GM12878 (cell line): ENCODE measurements around the gene TMEM175. TPM values are rescaled to one million over a fixed set of nuclear protein-coding genes. Genes with fewer than 3 reads are reported as not detected.
A peak's percentile ranks its signal among the peaks of the same experiment; 100 is the strongest.

Source experiments
- ASH2L ChIP-seq: fragments of 300-600, 200-600 bp; sonication (generic); IDR thresholded peaks from 2 replicates; pipeline ENCODE4 v1.6.1; 2017; ENCODE audit warnings: low read depth, mild to moderate bottlenecking, borderline replicate concordance
- BACH1 ChIP-seq: fragments of 450-650 bp; IDR thresholded peaks from 2 replicates; pipeline ENCODE4 v1.6.1; 2017; ENCODE audit warnings: mild to moderate bottlenecking, borderline replicate concordance
- CBFB ChIP-seq: IDR thresholded peaks from 2 replicates; pipeline ENCODE4 v1.6.1; 2016; ENCODE audit warnings: antibody characterized with exemption, low read depth
- CBX3 ChIP-seq: fragments of 200-600 bp; sonication (generic); IDR thresholded peaks from 2 replicates; pipeline ENCODE4 v1.6.1; 2016; ENCODE audit warnings: low read depth, borderline replicate concordance
- CHD1 ChIP-seq: IDR thresholded peaks from 2 replicates; pipeline ENCODE4 v1.6.1; 2012; ENCODE audit warnings: low read depth, low read length, improper control_type of control experiment
- CUX1 ChIP-seq: IDR thresholded peaks from 2 replicates; pipeline ENCODE4 v1.6.1; 2012; ENCODE audit warnings: improper control_type of control experiment, low read depth, low read length; ENCODE audit not compliant: insufficient replicate concordance
- EED ChIP-seq: sonication (generic); IDR thresholded peaks from 2 replicates; pipeline ENCODE4 v1.6.1; 2016; ENCODE audit warnings: antibody characterized with exemption, low read depth
- ESRRA ChIP-seq: IDR thresholded peaks from 2 replicates; pipeline ENCODE4 v1.6.1; 2012; ENCODE audit warnings: mild to moderate bottlenecking, low read length, improper control_type of control experiment
- FOXK2 ChIP-seq: fragments of 450-650 bp; IDR thresholded peaks from 2 replicates; pipeline ENCODE4 v1.6.1; 2017; ENCODE audit warnings: mild to moderate bottlenecking, moderate library complexity
- HCFC1 ChIP-seq: fragments of 150-350 bp; IDR thresholded peaks from 2 replicates; pipeline ENCODE4 v1.6.1; 2014; ENCODE audit warnings: low read length
- JUND ChIP-seq: IDR thresholded peaks from 2 replicates; pipeline ENCODE4 v1.6.1; 2012; ENCODE audit warnings: low read depth, mild to moderate bottlenecking, low read length, improper control_type of control experiment, moderate library complexity
- MXI1 ChIP-seq: fragments of 150-350 bp; IDR thresholded peaks from 2 replicates; pipeline ENCODE4 v1.6.1; 2011; ENCODE audit warnings: low read depth, mild to moderate bottlenecking, inconsistent platforms, low read length, improper control_type of control experiment
- NR2C1 ChIP-seq: fragments of 450-650 bp; IDR thresholded peaks from 2 replicates; pipeline ENCODE4 v1.6.1; 2017; ENCODE audit warnings: antibody characterized with exemption, mild to moderate bottlenecking, moderate library complexity
- PAX5 ChIP-seq: IDR thresholded peaks from 2 replicates; pipeline ENCODE4 v1.6.1; 2011; ENCODE audit warnings: low read depth, low read length, borderline replicate concordance
- PML ChIP-seq: IDR thresholded peaks from 2 replicates; pipeline ENCODE4 v1.6.1; 2012; ENCODE audit warnings: low read length, inconsistent platforms
- POLR2AphosphoS2 ChIP-seq: IDR thresholded peaks from 2 replicates; pipeline ENCODE4 v1.6.1; 2011; ENCODE audit warnings: low read depth, mild to moderate bottlenecking, low read length, improper control_type of control experiment, moderate library complexity
- RAD21 ChIP-seq: IDR thresholded peaks from 2 replicates; pipeline ENCODE4 v1.6.1; 2011; ENCODE audit warnings: mild to moderate bottlenecking, low read depth, low read length, moderate library complexity; ENCODE audit not compliant: insufficient read depth
- RAD51 ChIP-seq: fragments of 450-650 bp; IDR thresholded peaks from 2 replicates; pipeline ENCODE4 v1.6.1; 2016; ENCODE audit warnings: moderate library complexity, mild to moderate bottlenecking, inconsistent platforms
- RCOR1 ChIP-seq: conservative IDR thresholded peaks from 2 replicates; pipeline ENCODE4 v1.6.1; 2012; ENCODE audit warnings: low read depth, low read length, improper control_type of control experiment
- STAT1 ChIP-seq: fragments of 450-650 bp; conservative IDR thresholded peaks from 2 replicates; pipeline ENCODE4 v1.6.1; 2014; ENCODE audit warnings: antibody characterized with exemption, mild to moderate bottlenecking
- SUZ12 ChIP-seq: fragments of 200-600 bp; sonication (generic); IDR thresholded peaks from one replicate; pipeline ENCODE4 v1.6.1; 2018; ENCODE audit warnings: antibody characterized with exemption, mild to moderate bottlenecking; ENCODE audit not compliant: unreplicated experiment
- TARDBP ChIP-seq: IDR thresholded peaks from 2 replicates; pipeline ENCODE4 v1.6.1; 2016; ENCODE audit warnings: borderline replicate concordance
- TBL1XR1 ChIP-seq: IDR thresholded peaks from 2 replicates; pipeline ENCODE4 v1.6.1; 2012; ENCODE audit warnings: low read depth, low read length, improper control_type of control experiment
- ZBTB11 ChIP-seq: fragments of 450-650 bp; formaldehyde crosslinking; IDR thresholded peaks from 2 replicates; pipeline ENCODE4 v1.5.0; 2022; ENCODE audit warnings: mild to moderate bottlenecking, missing genetic modification characterization
- ZNF622 ChIP-seq: fragments of 450-650 bp; IDR thresholded peaks from 2 replicates; pipeline ENCODE4 v1.6.1; 2017; ENCODE audit warnings: mild to moderate bottlenecking, inconsistent platforms
- polyA plus RNA-seq, 11 experiments: library from polyadenylated mRNA; depleted of rRNA in 4 of 11; unstranded in 6 of 11; stranded (reverse) in 5 of 11; fragments of >200 nt; fragmentation: Nextera tagmentation in 4 of 11; fragmentation: Illumina TruSeq in 1 of 11; extraction: Ambion mirVana in 4 of 11; extraction: Trizol in 1 of 11; gene quantifications; 1 replicate in 1 of 11; 2 replicates in 10 of 11; pipeline versions ENCODE4 v1.2.1 to v1.2.3, GENCODE V29; 2011 to 2016; ENCODE audit warnings: inconsistent platforms in 2 of 11, missing spikeins in 2 of 11, low read depth in 1 of 11
- total RNA-seq, 4 experiments: library from RNA; depleted of rRNA in 3 of 4; stranded (reverse); fragments of >200 nt in 3 of 4; fragmentation: Illumina TruSeq in 1 of 4; extraction: Trizol in 1 of 4; gene quantifications; 2 replicates each; pipeline versions ENCODE4 v1.2.1 to v1.2.3, GENCODE V29; 2013 to 2021

TMEM175 gene
- total and polyA plus RNA-seq, 10 of the 15 experiments (the other 5 are each of a cell fraction or from before 2014, with no cell fraction given), result 0.11 to 39.5 (median 22.3) TPM

- TF ChIP-seq STAT1 (peak; percentile 89; the same call in 1 of the 2 replicates), ZNF622 (no peak), PML (no peak), CBX3 (no peak), EED (no peak), HCFC1 (no peak; the same call in 1 of the 2 replicates), ZBTB11 (CRISPR knock-in tag) (no peak), PAX5 (no peak), CBFB (no peak), CHD1 (no peak), NR2C1 (peak; percentile 91), ESRRA (0 out of 2 replicates have a peak, but pooled peaks have one; percentile 17), RCOR1 (0 out of 2 replicates have a peak, but pooled peaks have one; percentile 22), RAD51 (no peak), CUX1 (no peak), TARDBP (no peak), FOXK2 (no peak), BACH1 (peak; percentile 99), POLR2AphosphoS2 (no peak), RAD21 (peak; percentile 73), SUZ12 (no peak), JUND (no peak), ASH2L (no peak), MXI1 (peak; percentile 92), TBL1XR1 (no peak)
Measured at GRCh38 chr4:986879-987623, 54.8 kb downstream of the TMEM175 start, which contains the start of gene IDUA (continued).
